Osteocyte (in vitro differentiated cells): Measurements from ENCODE around the gene PPP1R13L. TPM values are rescaled to one million over a fixed set of nuclear protein-coding genes. Genes with fewer than 3 reads are reported as not detected.

Experiments
- DNase-seq: peaks from one replicate; pipeline ENCODE4 v3.0.0; 2021; ENCODE audit warnings: mixed read lengths; ENCODE audit not compliant: unreplicated experiment; ENCODE audit errors: extremely low spot score
- H3K27ac Mint-ChIP-seq: one replicate; pipeline ENCODE4 v1.8.0; 2021; ENCODE audit warnings: mild to moderate bottlenecking, mixed read lengths; ENCODE audit not compliant: unreplicated experiment
- H3K27me3 Mint-ChIP-seq: one replicate; pipeline ENCODE4 v1.8.0; 2021; ENCODE audit warnings: mixed read lengths; ENCODE audit not compliant: unreplicated experiment
- H3K36me3 Mint-ChIP-seq: one replicate; pipeline ENCODE4 v1.8.0; 2021; ENCODE audit warnings: mixed read lengths; ENCODE audit not compliant: unreplicated experiment
- H3K4me1 Mint-ChIP-seq: one replicate; pipeline ENCODE4 v1.8.0; 2021; ENCODE audit warnings: mixed read lengths; ENCODE audit not compliant: unreplicated experiment
- H3K4me3 Mint-ChIP-seq: one replicate; pipeline ENCODE4 v1.8.0; 2021; ENCODE audit warnings: mild to moderate bottlenecking, moderate library complexity, mixed read lengths; ENCODE audit not compliant: unreplicated experiment
- H3K9me3 Mint-ChIP-seq: one replicate; pipeline ENCODE4 v1.8.0; 2021; ENCODE audit warnings: mixed read lengths; ENCODE audit not compliant: unreplicated experiment
- total RNA-seq: library from RNA; stranded (reverse); gene quantifications from 2 replicates; pipeline ENCODE4 v1.2.1, GENCODE V29; 2021
- TF ChIP-seq, protein P1 (sequence below): fragments of 200-600 bp; sonication (generic); IDR thresholded peaks from 2 replicates; pipeline ENCODE4 v1.5.0; 2021; ENCODE audit warnings: antibody characterized with exemption, mild to moderate bottlenecking, moderate library complexity

PPP1R13L gene
- total RNA-seq, 1 donor from 2014 or later: 53.5 TPM

DNA sequence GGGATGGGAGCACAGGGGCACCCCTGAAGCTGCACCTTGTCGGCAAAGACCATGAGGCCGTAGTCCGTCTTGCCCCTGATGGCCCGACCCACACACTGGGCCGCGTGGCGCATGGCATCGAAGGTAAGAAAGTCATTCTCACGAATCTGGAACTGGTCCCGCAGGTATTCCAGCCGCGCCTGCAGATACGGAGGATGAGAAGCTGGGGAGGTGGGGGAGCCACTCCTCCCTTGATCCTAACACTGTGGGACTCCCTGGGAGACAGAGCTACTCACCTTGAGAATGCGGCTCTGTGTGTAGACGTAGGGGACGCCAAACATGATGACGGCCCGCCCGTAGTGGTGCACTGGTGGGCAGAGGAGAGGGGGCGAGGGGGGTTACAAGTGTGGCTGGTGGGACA lies 52.4 kb downstream of the PPP1R13L start:
- Mint-ChIP-seq H3K9me3 (no peaks in the 10 kb centered on the region), H3K4me1 (no peaks in the 10 kb centered on the region), H3K36me3 (peaks cover 21% of the 10 kb centered on the region), H3K4me3 (no peak overlapping the region), H3K27ac (no peak overlapping the region), H3K27me3 (no peaks in the 10 kb centered on the region)
- no peak for DNase-seq
- TF ChIP-seq, protein P1, sequence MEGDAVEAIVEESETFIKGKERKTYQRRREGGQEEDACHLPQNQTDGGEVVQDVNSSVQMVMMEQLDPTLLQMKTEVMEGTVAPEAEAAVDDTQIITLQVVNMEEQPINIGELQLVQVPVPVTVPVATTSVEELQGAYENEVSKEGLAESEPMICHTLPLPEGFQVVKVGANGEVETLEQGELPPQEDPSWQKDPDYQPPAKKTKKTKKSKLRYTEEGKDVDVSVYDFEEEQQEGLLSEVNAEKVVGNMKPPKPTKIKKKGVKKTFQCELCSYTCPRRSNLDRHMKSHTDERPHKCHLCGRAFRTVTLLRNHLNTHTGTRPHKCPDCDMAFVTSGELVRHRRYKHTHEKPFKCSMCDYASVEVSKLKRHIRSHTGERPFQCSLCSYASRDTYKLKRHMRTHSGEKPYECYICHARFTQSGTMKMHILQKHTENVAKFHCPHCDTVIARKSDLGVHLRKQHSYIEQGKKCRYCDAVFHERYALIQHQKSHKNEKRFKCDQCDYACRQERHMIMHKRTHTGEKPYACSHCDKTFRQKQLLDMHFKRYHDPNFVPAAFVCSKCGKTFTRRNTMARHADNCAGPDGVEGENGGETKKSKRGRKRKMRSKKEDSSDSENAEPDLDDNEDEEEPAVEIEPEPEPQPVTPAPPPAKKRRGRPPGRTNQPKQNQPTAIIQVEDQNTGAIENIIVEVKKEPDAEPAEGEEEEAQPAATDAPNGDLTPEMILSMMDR: no peak

- no peak for DNase-seq
- H3K27me3 Mint-ChIP-seq: no peaks in the 10 kb centered on the region
Measured at GRCh38 chr19:45352062-45352461, 52.8 kb downstream of the PPP1R13L start.

DNA sequence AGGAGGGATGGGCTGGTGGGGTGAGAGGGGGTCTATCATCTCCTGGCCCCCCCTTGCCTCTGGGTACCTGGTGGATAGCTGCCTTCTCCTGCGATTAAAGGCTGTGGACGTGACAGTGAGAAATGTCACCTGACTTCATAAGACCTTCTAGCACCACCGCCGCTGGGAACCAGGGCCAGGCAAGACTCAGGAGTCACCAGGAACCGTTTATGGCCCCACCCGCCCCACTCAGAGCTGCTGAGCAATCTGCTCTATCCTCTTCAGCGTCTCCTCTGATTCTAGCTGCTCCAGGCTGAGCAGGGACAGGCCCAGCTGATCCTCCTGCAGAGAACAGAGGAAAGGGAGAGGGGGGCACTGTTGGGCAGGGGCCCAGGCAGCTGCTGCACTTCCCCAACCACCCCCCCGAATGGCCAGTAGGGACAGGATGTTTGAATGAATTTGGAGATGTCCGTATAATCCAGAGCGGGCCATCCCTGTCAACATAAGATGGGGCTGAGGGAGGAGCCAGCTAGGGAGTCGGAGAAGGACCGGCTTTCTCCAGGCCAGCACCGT lies 53.4 kb downstream of the PPP1R13L start:
- no peak overlapping the region for H3K4me3 Mint-ChIP-seq
- no peak overlapping the region for H3K27ac Mint-ChIP-seq
- DNase-seq: no peak
- no peaks in the 10 kb centered on the region for H3K4me1 Mint-ChIP-seq
- TF ChIP-seq, protein P1: no peak
- H3K9me3 Mint-ChIP-seq: no peaks in the 10 kb centered on the region
- H3K36me3 Mint-ChIP-seq: peaks cover 18% of the 10 kb centered on the region
- H3K27me3 Mint-ChIP-seq: no peaks in the 10 kb centered on the region

More at GRCh38 chr19:45352062-45352461, 52.8 kb downstream of the PPP1R13L start:
- H3K4me3 Mint-ChIP-seq: no peak overlapping the region
- H3K36me3 Mint-ChIP-seq: peaks cover 21% of the 10 kb centered on the region
- TF ChIP-seq, protein P1: no peak
- H3K9me3 Mint-ChIP-seq: no peaks in the 10 kb centered on the region
- H3K4me1 Mint-ChIP-seq: no peaks in the 10 kb centered on the region
- H3K27ac Mint-ChIP-seq: no peak overlapping the region

- H3K27ac Mint-ChIP-seq: no peak overlapping the region
- no peaks in the 10 kb centered on the region for H3K27me3 Mint-ChIP-seq
- H3K36me3 Mint-ChIP-seq: peaks cover 17% of the 10 kb centered on the region
- DNase-seq: no peak
- no peaks in the 10 kb centered on the region for H3K9me3 Mint-ChIP-seq
- no peaks in the 10 kb centered on the region for H3K4me1 Mint-ChIP-seq
- TF ChIP-seq, protein P1: no peak
- H3K4me3 Mint-ChIP-seq: no peak overlapping the region
Measured at GRCh38 chr19:45350477-45351058, 54.3 kb downstream of the PPP1R13L start.

DNA sequence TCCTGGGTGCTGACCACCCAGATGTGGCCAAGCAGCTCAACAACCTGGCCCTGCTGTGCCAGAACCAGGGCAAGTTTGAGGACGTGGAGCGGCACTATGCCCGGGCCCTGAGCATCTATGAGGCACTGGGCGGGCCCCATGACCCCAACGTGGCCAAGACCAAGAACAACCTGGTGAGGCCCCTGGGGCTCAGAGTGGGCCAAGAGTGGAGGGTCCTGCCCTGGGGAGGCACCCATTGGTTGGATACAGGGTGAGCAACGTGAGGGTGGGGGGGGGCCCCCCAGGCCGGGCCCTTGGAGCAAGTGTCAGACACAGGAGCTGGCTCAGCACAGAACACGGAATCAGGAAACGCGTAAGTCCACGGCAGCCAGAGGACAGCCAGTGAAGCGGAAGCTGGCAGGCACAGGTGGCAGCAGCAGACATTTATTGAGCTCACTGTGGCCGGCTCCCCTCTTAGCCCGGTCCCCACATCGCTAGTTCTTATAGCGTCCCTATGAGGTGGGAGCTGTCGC lies 55.4 kb downstream of the PPP1R13L start:
- TF ChIP-seq, protein P1: no peak
- DNase-seq: no peak
- Mint-ChIP-seq H3K4me1 (no peaks in the 10 kb centered on the region), H3K9me3 (no peaks in the 10 kb centered on the region), H3K27me3 (peaks cover 2% of the 10 kb centered on the region), H3K36me3 (peaks cover 14% of the 10 kb centered on the region), H3K4me3 (no peak overlapping the region), H3K27ac (no peak overlapping the region)
